OCI-LY3 (cell line): ENCODE data around the gene AXIN1.

Experiments used
- H2AFZ ChIP-seq: fragments of 200-600, 300-600 bp; shearing (Covaris generic); 2 replicates; pipeline ENCODE4 v1.6.0; 2014; ENCODE audit warnings: antibody characterized with exemption, low read depth, low read length
- H3K27ac ChIP-seq: fragments of 200-600, 300-600 bp; sonication (generic); 2 replicates; pipeline ENCODE4 v1.5.1; 2014; ENCODE audit warnings: mild to moderate bottlenecking, low read length, moderate library complexity, mixed read lengths
- H3K27me3 ChIP-seq: fragments of 200-600, 300-600 bp; sonication (generic); 2 replicates; pipeline ENCODE4 v1.6.1; 2014; ENCODE audit warnings: low read depth, low read length, mixed read lengths
- H3K36me3 ChIP-seq: fragments of 200-600, 300-600 bp; sonication (generic); replicated peaks from 2 replicates; pipeline ENCODE3; 2014; ENCODE audit warnings: low read depth, low read length, mixed read lengths
- H3K4me1 ChIP-seq: fragments of 300-600, 200-600 bp; sonication (generic); 2 replicates; pipeline ENCODE4 v1.6.1; 2014; ENCODE audit warnings: low read length, mixed read lengths
- H3K4me2 ChIP-seq: fragments of 200-600, 300-600 bp; sonication (generic); 2 replicates; pipeline ENCODE4 v1.6.1; 2014; ENCODE audit warnings: low read length, mixed read lengths
- H3K4me3 ChIP-seq: fragments of 300-600, 200-600 bp; sonication (generic); 2 replicates; pipeline ENCODE4 v1.5.1; 2014; ENCODE audit warnings: antibody characterized with exemption, mild to moderate bottlenecking, low read length, moderate library complexity
- H3K79me2 ChIP-seq: fragments of 300-600, 200-600 bp; shearing (Covaris generic); 2 replicates; pipeline ENCODE4 v1.6.1; 2014; ENCODE audit warnings: mild to moderate bottlenecking, low read length, mixed read lengths
- H3K9ac ChIP-seq: fragments of 300-600, 200-600 bp; shearing (Covaris generic); 2 replicates; pipeline ENCODE4 v1.6.0; 2014; ENCODE audit warnings: mild to moderate bottlenecking, low read length, moderate library complexity
- H3K9me3 ChIP-seq: fragments of 200-600, 300-600 bp; shearing (Covaris generic); 2 replicates; pipeline ENCODE4 v1.6.1; 2014; ENCODE audit warnings: low read length, mixed read lengths; ENCODE audit not compliant: insufficient read depth
- H4K20me1 ChIP-seq: fragments of 200-600, 300-600 bp; sonication (generic); 2 replicates; pipeline ENCODE4 v1.6.1; 2016; ENCODE audit warnings: low read length, mixed read lengths; ENCODE audit not compliant: insufficient read depth
- CTCF ChIP-seq: fragments of 200-600, 300-600 bp; sonication (generic); IDR thresholded peaks from 2 replicates; pipeline ENCODE4 v1.5.1; 2014; ENCODE audit warnings: antibody characterized with exemption, low read length, low read depth
- EZH2phosphoT487 ChIP-seq: fragments of 200-600 bp; shearing (Covaris generic); IDR thresholded peaks from 2 replicates; pipeline ENCODE4 v1.6.1; 2018; ENCODE audit warnings: antibody characterized with exemption, mixed run types, low read depth

AXIN1 gene

GRCh38 chr16:324451-325334 is 27.8 kb downstream of the AXIN1 start:
- H4K20me1 ChIP-seq: peaks cover 34% of the 10 kb centered on the region
- H2AFZ ChIP-seq: no peak overlapping the region
- H3K27me3 ChIP-seq: no peaks in the 10 kb centered on the region
- no peak overlapping the region for H3K27ac ChIP-seq
- TF ChIP-seq EZH2phosphoT487 (no peak), CTCF (no peak)
- peaks cover 50% of the 10 kb centered on the region for H3K79me2 ChIP-seq
- no peak overlapping the region for H3K9ac ChIP-seq
- no peaks in the 10 kb centered on the region for H3K9me3 ChIP-seq
- no peak overlapping the region for H3K4me3 ChIP-seq
- H3K36me3 ChIP-seq: no peaks in the 10 kb centered on the region
- H3K4me1 ChIP-seq: peaks cover 2% of the 10 kb centered on the region; the same call in 1 of the 2 replicates
- H3K4me2 ChIP-seq: no peak overlapping the region

- TF ChIP-seq EZH2phosphoT487: no peak
- no peak for TF ChIP-seq CTCF
- no peak overlapping the region for H3K4me3 ChIP-seq
- H3K9me3 ChIP-seq: no peaks in the 10 kb centered on the region
- no peak overlapping the region for H2AFZ ChIP-seq
- H3K27ac ChIP-seq: no peak overlapping the region
- H3K4me2 ChIP-seq: no peak overlapping the region
- H3K9ac ChIP-seq: no peak overlapping the region
- no peaks in the 10 kb centered on the region for H3K27me3 ChIP-seq
- H3K79me2 ChIP-seq: peaks cover 55% of the 10 kb centered on the region
- no peaks in the 10 kb centered on the region for H3K36me3 ChIP-seq
- peaks cover 2% of the 10 kb centered on the region; the same call in 1 of the 2 replicates for H3K4me1 ChIP-seq
- peaks cover 39% of the 10 kb centered on the region for H4K20me1 ChIP-seq
Observed at GRCh38 chr16:324201-324450, 28.4 kb downstream of the AXIN1 start.

GRCh38 chr16:322476-323143 is 29.9 kb downstream of the AXIN1 start:
- Histone ChIP-seq H4K20me1 (peaks cover 50% of the 10 kb centered on the region), H3K9ac (no peak overlapping the region)

More at GRCh38 chr16:322476-323143, 29.9 kb downstream of the AXIN1 start:
- Histone ChIP-seq H3K4me3 (no peak overlapping the region), H3K36me3 (no peaks in the 10 kb centered on the region), H3K27ac (no peak overlapping the region), H3K4me2 (no peak overlapping the region), H3K4me1 (peaks cover 2% of the 10 kb centered on the region; the same call in 1 of the 2 replicates), H3K27me3 (no peaks in the 10 kb centered on the region), H3K9me3 (no peaks in the 10 kb centered on the region), H3K79me2 (peaks cover 51% of the 10 kb centered on the region), H2AFZ (no peak overlapping the region)
- no peak for TF ChIP-seq EZH2phosphoT487
- TF ChIP-seq CTCF: no peak
